HepG2 (cell line): Measurements from ENCODE around the gene GGA2. TPM values are rescaled to one million over a fixed set of nuclear protein-coding genes. Genes with fewer than 3 reads are reported as not detected.

Source experiments
- ARID5B ChIP-seq: IDR thresholded peaks from 2 replicates; pipeline ENCODE4 v1.4.0; 2020; ENCODE audit warnings: mild to moderate bottlenecking, missing genetic modification reagents
- ARNT ChIP-seq: fragments of 450-650 bp; IDR thresholded peaks from 2 replicates; pipeline ENCODE4 v1.6.1; 2017
- HMG20B ChIP-seq: conservative IDR thresholded peaks from 2 replicates; pipeline ENCODE4 v1.6.1; 2016; ENCODE audit warnings: missing genetic modification reagents, missing compliant biosample characterization
- HNF4G ChIP-seq, 2 experiments: sonication (generic) in 1 of 2; formaldehyde crosslinking in 1 of 2; IDR thresholded peaks; 2 replicates each; pipeline versions ENCODE4 v1.4.0 to v1.6.1; 2011 to 2020; ENCODE audit warnings: borderline replicate concordance in 2 of 2, low read depth in 2 of 2, mild to moderate bottlenecking in 2 of 2, low read length in 1 of 2, missing genetic modification reagents in 1 of 2, moderate library complexity in 1 of 2
- KAT8 ChIP-seq: IDR thresholded peaks from 2 replicates; pipeline ENCODE4 v1.6.1; 2016; ENCODE audit warnings: missing genetic modification reagents, missing compliant biosample characterization
- KDM2A ChIP-seq: sonication (generic); formaldehyde crosslinking; IDR thresholded peaks from 2 replicates; pipeline ENCODE4 v1.4.0; 2020; ENCODE audit warnings: low read depth, missing genetic modification reagents, borderline replicate concordance
- LCORL ChIP-seq, 2 experiments: fragments of 450-650 bp in 1 of 2; sonication (generic) in 1 of 2; formaldehyde crosslinking in 1 of 2; IDR thresholded peaks; 2 replicates each; pipeline versions ENCODE4 v1.5.0 to v1.6.1; 2017 to 2020; ENCODE audit warnings: antibody characterized with exemption in 1 of 2, missing genetic modification reagents in 1 of 2
- NONO ChIP-seq, 2 experiments: fragments of 450-650 bp in 1 of 2; sonication (generic) in 1 of 2; formaldehyde crosslinking in 1 of 2; IDR thresholded peaks in 1 of 2; conservative IDR thresholded peaks in 1 of 2; 2 replicates each; pipeline versions ENCODE4 v1.6.1 to v1.8.0; 2017 to 2022; ENCODE audit warnings: mild to moderate bottlenecking in 1 of 2, missing genetic modification reagents in 1 of 2, moderate library complexity in 1 of 2
- NR2F2 ChIP-seq: IDR thresholded peaks from 2 replicates; pipeline ENCODE4 v1.6.1; 2012; ENCODE audit warnings: low read depth, inconsistent platforms, borderline replicate concordance
- PRMT3 ChIP-seq: sonication (generic); formaldehyde crosslinking; IDR thresholded peaks from 2 replicates; pipeline ENCODE4 v1.8.1; 2022; ENCODE audit warnings: low read depth, mild to moderate bottlenecking, moderate library complexity, missing genetic modification reagents, borderline replicate concordance
- SP140L ChIP-seq: sonication (generic); formaldehyde crosslinking; IDR thresholded peaks from 2 replicates; pipeline ENCODE4 v1.4.0; 2020; ENCODE audit warnings: missing genetic modification reagents, borderline replicate concordance
- SP5 ChIP-seq: IDR thresholded peaks from 2 replicates; pipeline ENCODE4 v1.6.1; 2016; ENCODE audit warnings: low read depth, borderline replicate concordance
- ZFAT ChIP-seq: sonication (generic); formaldehyde crosslinking; conservative IDR thresholded peaks from 2 replicates; pipeline ENCODE4 v1.8.1; 2023; ENCODE audit warnings: missing genetic modification reagents, inconsistent platforms
- ZFP37 ChIP-seq: sonication (generic); formaldehyde crosslinking; IDR thresholded peaks from 2 replicates; pipeline ENCODE4 v1.4.0; 2020; ENCODE audit warnings: missing genetic modification reagents, borderline replicate concordance
- ZNF260 ChIP-seq: sonication (generic); formaldehyde crosslinking; IDR thresholded peaks from 2 replicates; pipeline ENCODE4 v1.4.0; 2020; ENCODE audit warnings: missing genetic modification reagents, low read depth, mild to moderate bottlenecking, borderline replicate concordance
- ZNF430 ChIP-seq: sonication (generic); formaldehyde crosslinking; IDR thresholded peaks from 2 replicates; pipeline ENCODE4 v1.9.0; 2021; ENCODE audit warnings: mild to moderate bottlenecking, missing genetic modification reagents
- polyA plus RNA-seq, 8 experiments: library from polyadenylated mRNA; depleted of rRNA in 3 of 8; stranded (reverse) in 7 of 8; unstranded in 1 of 8; fragments of >200 nt; fragmentation: Illumina TruSeq in 4 of 8; extraction: Trizol in 4 of 8; gene quantifications; 2 replicates each; pipeline versions ENCODE4 v1.2.1 to v1.2.3, GENCODE V29; 2011 to 2016; ENCODE audit warnings: low read depth in 4 of 8, missing spikeins in 1 of 8, mixed read lengths in 1 of 8; ENCODE audit not compliant: insufficient read depth in 1 of 8
- total RNA-seq, 5 experiments: library from RNA; depleted of rRNA; stranded (reverse); fragments of >200 nt; fragmentation: Illumina TruSeq; extraction: Trizol; gene quantifications; 2 replicates each; pipeline ENCODE4 v1.2.3, GENCODE V29; 2016; ENCODE audit warnings: low read depth in 1 of 5
- TF ChIP-seq, protein P1 (sequence below): sonication (generic); formaldehyde crosslinking; conservative IDR thresholded peaks from 2 replicates; pipeline ENCODE4 v1.8.1; 2023; ENCODE audit warnings: missing genetic modification reagents
- TF ChIP-seq, protein P2 (sequence below): sonication (generic); formaldehyde crosslinking; IDR thresholded peaks from 2 replicates; pipeline ENCODE4 v1.4.0; 2020; ENCODE audit warnings: mild to moderate bottlenecking, missing genetic modification reagents
- TF ChIP-seq, protein P3 (sequence below): sonication (generic); formaldehyde crosslinking; IDR thresholded peaks from 2 replicates; pipeline ENCODE4 v1.8.0; 2022; ENCODE audit warnings: missing genetic modification reagents, mild to moderate bottlenecking, inconsistent platforms, borderline replicate concordance

Gene GGA2
- total and polyA plus RNA-seq, 2 of the 13 experiments (the other 11 are each of a cell fraction or from before 2014, with no cell fraction given) = 51.5 to 69.8 TPM

- TF ChIP-seq, protein P1, sequence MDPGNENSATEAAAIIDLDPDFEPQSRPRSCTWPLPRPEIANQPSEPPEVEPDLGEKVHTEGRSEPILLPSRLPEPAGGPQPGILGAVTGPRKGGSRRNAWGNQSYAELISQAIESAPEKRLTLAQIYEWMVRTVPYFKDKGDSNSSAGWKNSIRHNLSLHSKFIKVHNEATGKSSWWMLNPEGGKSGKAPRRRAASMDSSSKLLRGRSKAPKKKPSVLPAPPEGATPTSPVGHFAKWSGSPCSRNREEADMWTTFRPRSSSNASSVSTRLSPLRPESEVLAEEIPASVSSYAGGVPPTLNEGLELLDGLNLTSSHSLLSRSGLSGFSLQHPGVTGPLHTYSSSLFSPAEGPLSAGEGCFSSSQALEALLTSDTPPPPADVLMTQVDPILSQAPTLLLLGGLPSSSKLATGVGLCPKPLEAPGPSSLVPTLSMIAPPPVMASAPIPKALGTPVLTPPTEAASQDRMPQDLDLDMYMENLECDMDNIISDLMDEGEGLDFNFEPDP (CRISPR knock-in tag) = 0 out of 2 replicates have a peak, but pooled peaks have one; percentile 86
- TF ChIP-seq HNF4G (IDR thresholded peaks at IDR 0.05; ENCODE audit: borderline replicate concordance, low read depth, low read length) (peak; percentile 62), HNF4G (CRISPR knock-in tag; IDR thresholded peaks at IDR 0.05; ENCODE audit: borderline replicate concordance, low read depth) (peak; percentile 87), ARID5B (CRISPR knock-in tag) (peak; percentile 81), SP5 (peak; percentile 96), ZFP37 (CRISPR knock-in tag) (no peak), KAT8 (CRISPR knock-in tag) (peak; percentile 96), SP140L (CRISPR knock-in tag) (0 out of 2 replicates have a peak, but pooled peaks have one; percentile 16), HMG20B (CRISPR knock-in tag) (peak; percentile 45; the same call in 1 of the 2 replicates), KDM2A (peak; percentile 97), ZNF260 (CRISPR knock-in tag) (peak; percentile 39; the same call in 1 of the 2 replicates), PRMT3 (0 out of 2 replicates have a peak, but pooled peaks have one; percentile 80), ARNT (no peak), LCORL (IDR thresholded peaks at IDR 0.05) (no peak), LCORL (CRISPR knock-in tag; IDR thresholded peaks at IDR 0.05) (peak; percentile 91), NR2F2 (peak; percentile 76), ZNF430 (peak; percentile 94), NONO (IDR thresholded peaks at IDR 0.05) (no peak), NONO (CRISPR knock-in tag; conservative IDR thresholded peaks at IDR 0.05) (peak; percentile 99), ZFAT (CRISPR knock-in tag) (peak; percentile 90; the same call in 1 of the 2 replicates)
- TF ChIP-seq, protein P2, sequence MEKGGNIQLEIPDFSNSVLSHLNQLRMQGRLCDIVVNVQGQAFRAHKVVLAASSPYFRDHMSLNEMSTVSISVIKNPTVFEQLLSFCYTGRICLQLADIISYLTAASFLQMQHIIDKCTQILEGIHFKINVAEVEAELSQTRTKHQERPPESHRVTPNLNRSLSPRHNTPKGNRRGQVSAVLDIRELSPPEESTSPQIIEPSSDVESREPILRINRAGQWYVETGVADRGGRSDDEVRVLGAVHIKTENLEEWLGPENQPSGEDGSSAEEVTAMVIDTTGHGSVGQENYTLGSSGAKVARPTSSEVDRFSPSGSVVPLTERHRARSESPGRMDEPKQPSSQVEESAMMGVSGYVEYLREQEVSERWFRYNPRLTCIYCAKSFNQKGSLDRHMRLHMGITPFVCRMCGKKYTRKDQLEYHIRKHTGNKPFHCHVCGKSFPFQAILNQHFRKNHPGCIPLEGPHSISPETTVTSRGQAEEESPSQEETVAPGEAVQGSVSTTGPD = 0 out of 2 replicates have a peak, but pooled peaks have one; percentile 20
- TF ChIP-seq, protein P3, sequence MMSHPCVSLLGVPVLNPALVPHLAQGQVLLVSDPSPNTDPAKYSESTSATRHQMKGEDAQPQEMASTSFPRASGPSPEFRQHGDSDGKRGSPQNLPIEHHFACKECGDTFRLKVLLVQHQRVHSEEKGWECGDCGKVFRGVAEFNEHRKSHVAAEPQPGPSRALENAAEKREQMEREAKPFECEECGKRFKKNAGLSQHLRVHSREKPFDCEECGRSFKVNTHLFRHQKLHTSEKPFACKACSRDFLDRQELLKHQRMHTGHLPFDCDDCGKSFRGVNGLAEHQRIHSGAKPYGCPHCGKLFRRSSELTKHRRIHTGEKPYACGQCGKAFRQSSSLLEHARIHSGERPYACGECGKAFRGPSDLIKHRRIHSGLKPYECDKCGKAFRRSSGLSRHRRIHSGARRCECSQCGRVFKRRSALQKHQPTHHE (CRISPR knock-in tag) = peak; percentile 90
These were observed 57.5 kb downstream of the GGA2 start, which contains the start of gene COG7 (continued) for GRCh38 chr16:23452572-23453337.
